Left lung (tissue), 10 donors: ENCODE results near the gene USP12. TPM values are rescaled to one million over a fixed set of nuclear protein-coding genes. Genes with fewer than 3 reads are reported as not detected.

Experiments used
- ATAC-seq: fragments of 200-7000 bp; cut with Tn5 transposase; one replicate; pipeline ENCODE4 v1.9.1; 2020; ENCODE audit warnings: moderate library complexity
- DNase-seq, 4 donors: peaks; one replicate each; pipeline ENCODE4 v3.0.0-alpha.2; 2013 to 2020
- H3K27ac ChIP-seq, 2 donors: fragments of 200-600 bp; sonication (generic) in 1 of 2; one replicate each; pipeline versions ENCODE4 v1.5.0 to v1.8.0; 2020 to 2021
- H3K27me3 ChIP-seq, 2 donors: fragments of 200-600 bp; sonication (generic) in 1 of 2; one replicate each; pipeline versions ENCODE4 v1.5.0 to v1.8.0; 2020 to 2021
- H3K36me3 ChIP-seq, 2 donors: fragments of 200-600 bp; sonication (generic) in 1 of 2; one replicate each; pipeline versions ENCODE4 v1.5.0 to v1.8.0; 2020 to 2021
- H3K4me1 ChIP-seq, 2 donors: fragments of 200-600 bp; one replicate each; pipeline ENCODE4 v1.8.0; 2021
- H3K4me3 ChIP-seq, 2 donors: fragments of 200-600 bp; sonication (generic) in 1 of 2; one replicate each; pipeline versions ENCODE4 v1.5.0 to v1.8.0; 2020 to 2021; ENCODE audit warnings: mild to moderate bottlenecking in 1 of 2
- H3K9me3 ChIP-seq, 2 donors: fragments of 200-600 bp; sonication (generic) in 1 of 2; one replicate each; pipeline versions ENCODE4 v1.5.0 to v1.8.0; 2020 to 2021
- intact Hi-C, 2 donors: fragments of 100-400 bp; cut with DNase I; formaldehyde crosslinking; loops; one replicate each; pipeline versions ENCODE4 v1.11.2 to v1.14.2; 2022
- polyA plus RNA-seq, 6 donors: library from polyadenylated mRNA; unstranded; fragments of 120-200 nt; gene quantifications; one replicate each; pipeline ENCODE4 v1.2.1, GENCODE V29; 2013; ENCODE audit not compliant: insufficient read length in 6 of 6
- total RNA-seq, 2 donors: library from RNA; stranded (reverse); fragmentation: NEBNext Ultra II Directional; extraction: Animal tissue kit (Norgen Biotek cat#: 25700); gene quantifications; one replicate each; pipeline ENCODE4 v1.2.1, GENCODE V29; 2021
- TF ChIP-seq, protein P1 (sequence below), 2 donors: fragments of 200-600 bp; sonication (generic) in 1 of 2; IDR thresholded peaks; one replicate each; pipeline versions ENCODE4 v1.5.0 to v1.8.0; 2021; ENCODE audit warnings: antibody characterized with exemption in 2 of 2
- donor health status: DM: no; HTN: yes; CAD: no.
- donor health status: DM: no; HTN: no; CAD: no.

USP12 gene
- total and polyA plus RNA-seq, 8 donors, result 22.8 to 44.4 (median 38.8) TPM

DNA sequence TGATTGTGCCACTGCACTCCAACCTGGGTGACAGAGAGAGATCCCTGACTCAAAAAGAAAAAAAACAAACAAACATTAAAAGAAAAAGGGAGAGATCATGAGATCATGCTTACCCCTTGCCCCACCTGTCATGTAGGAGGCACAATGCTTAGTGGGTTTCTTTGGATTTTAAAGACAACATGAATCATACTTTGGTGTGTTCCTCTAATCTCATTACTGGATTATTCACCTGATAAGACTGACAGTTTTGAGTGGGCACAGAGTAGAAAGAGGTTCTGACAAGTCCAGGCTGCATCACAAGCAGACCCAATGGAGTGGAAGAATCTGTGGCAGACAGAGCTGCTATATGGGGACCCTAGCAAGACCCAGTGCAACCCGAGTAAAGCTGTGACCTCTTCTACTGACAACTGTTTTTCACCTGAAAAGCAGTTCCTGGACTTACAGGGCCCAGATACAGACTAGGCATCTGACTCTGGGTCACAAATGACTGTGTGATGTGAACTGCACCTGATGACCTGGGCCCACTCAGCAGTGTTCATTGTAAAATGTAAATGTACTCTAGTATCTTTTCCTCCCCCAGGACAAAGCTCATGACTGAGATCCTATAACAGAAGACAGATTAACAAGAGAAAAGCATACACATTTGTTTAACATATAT lies 28.9 kb upstream of the USP12 start:
- DNase-seq (no peak), ATAC-seq (no peak)
- no peaks in the 10 kb centered on the region for H3K4me1 ChIP-seq
- no peak overlapping the region for H3K4me3 ChIP-seq
- TF ChIP-seq, protein P1, sequence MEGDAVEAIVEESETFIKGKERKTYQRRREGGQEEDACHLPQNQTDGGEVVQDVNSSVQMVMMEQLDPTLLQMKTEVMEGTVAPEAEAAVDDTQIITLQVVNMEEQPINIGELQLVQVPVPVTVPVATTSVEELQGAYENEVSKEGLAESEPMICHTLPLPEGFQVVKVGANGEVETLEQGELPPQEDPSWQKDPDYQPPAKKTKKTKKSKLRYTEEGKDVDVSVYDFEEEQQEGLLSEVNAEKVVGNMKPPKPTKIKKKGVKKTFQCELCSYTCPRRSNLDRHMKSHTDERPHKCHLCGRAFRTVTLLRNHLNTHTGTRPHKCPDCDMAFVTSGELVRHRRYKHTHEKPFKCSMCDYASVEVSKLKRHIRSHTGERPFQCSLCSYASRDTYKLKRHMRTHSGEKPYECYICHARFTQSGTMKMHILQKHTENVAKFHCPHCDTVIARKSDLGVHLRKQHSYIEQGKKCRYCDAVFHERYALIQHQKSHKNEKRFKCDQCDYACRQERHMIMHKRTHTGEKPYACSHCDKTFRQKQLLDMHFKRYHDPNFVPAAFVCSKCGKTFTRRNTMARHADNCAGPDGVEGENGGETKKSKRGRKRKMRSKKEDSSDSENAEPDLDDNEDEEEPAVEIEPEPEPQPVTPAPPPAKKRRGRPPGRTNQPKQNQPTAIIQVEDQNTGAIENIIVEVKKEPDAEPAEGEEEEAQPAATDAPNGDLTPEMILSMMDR (IDR thresholded peaks at IDR 0.05), result no peak
- intact Hi-C loops, result no loop called here
- H3K27me3 ChIP-seq, result no peaks in the 10 kb centered on the region
- no peak overlapping the region for H3K27ac ChIP-seq
- no peaks in the 10 kb centered on the region for H3K36me3 ChIP-seq
- no peaks in the 10 kb centered on the region for H3K9me3 ChIP-seq

DNA sequence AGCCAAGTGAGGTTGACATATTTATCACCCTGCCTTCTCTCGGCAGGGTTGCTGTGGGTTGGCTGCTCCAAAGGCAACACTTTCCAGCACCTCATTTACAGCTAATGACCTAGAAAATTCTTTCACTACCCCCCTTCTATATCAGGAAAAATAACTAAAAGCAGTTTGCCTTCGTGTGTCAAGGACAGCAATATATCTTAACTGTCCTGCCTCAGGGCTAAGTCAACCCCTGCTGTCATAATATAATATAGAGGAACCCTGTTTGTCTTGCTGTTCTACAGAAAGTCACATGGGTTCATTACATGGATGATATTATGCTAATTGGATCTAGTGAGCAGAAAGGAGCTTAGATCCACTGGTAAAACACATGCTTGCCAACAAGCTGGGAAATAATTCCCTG lies 28.1 kb upstream of the USP12 start:
- Histone ChIP-seq H3K36me3 (no peaks in the 10 kb centered on the region), H3K27ac (no peak overlapping the region), H3K27me3 (no peaks in the 10 kb centered on the region), H3K4me1 (peaks cover 3 to 5% of the 10 kb centered on the region in 2 donors), H3K4me3 (no peak overlapping the region), H3K9me3 (no peaks in the 10 kb centered on the region)
- intact Hi-C loops, result no loop called here
- DNase-seq (no peak), ATAC-seq (no peak)
- TF ChIP-seq, protein P1 (IDR thresholded peaks at IDR 0.05), result no peak

DNA sequence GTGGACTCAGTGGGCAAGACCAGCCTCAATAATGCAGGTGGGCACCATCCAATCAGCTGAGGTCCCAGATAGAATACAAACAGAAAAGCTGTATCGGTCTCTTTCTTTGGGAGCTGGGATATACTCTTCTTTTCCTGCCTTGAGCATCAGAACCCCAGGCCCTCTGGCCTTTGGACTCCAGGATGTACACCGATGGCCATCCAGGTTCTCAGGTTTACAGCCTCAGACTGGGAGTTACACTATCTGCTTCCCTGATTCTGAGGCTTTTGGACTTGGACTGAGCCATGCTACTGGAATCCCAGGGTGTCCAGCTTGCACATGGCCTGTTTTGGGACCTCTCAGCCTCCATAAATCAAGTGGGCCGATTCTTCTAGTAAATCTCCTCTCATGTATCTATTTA lies 27.6 kb upstream of the USP12 start:
- intact Hi-C loops, result no loop called here
- TF ChIP-seq, protein P1 (IDR thresholded peaks at IDR 0.05), result no peak
- ATAC-seq (no peak), DNase-seq (no peak)
- H3K27ac ChIP-seq, result no peak overlapping the region
- H3K36me3 ChIP-seq, result no peaks in the 10 kb centered on the region
- peaks cover 5 to 7% of the 10 kb centered on the region in 2 donors for H3K4me1 ChIP-seq
- H3K9me3 ChIP-seq, result no peaks in the 10 kb centered on the region
- no peaks in the 10 kb centered on the region for H3K27me3 ChIP-seq
- H3K4me3 ChIP-seq, result no peak overlapping the region

DNA sequence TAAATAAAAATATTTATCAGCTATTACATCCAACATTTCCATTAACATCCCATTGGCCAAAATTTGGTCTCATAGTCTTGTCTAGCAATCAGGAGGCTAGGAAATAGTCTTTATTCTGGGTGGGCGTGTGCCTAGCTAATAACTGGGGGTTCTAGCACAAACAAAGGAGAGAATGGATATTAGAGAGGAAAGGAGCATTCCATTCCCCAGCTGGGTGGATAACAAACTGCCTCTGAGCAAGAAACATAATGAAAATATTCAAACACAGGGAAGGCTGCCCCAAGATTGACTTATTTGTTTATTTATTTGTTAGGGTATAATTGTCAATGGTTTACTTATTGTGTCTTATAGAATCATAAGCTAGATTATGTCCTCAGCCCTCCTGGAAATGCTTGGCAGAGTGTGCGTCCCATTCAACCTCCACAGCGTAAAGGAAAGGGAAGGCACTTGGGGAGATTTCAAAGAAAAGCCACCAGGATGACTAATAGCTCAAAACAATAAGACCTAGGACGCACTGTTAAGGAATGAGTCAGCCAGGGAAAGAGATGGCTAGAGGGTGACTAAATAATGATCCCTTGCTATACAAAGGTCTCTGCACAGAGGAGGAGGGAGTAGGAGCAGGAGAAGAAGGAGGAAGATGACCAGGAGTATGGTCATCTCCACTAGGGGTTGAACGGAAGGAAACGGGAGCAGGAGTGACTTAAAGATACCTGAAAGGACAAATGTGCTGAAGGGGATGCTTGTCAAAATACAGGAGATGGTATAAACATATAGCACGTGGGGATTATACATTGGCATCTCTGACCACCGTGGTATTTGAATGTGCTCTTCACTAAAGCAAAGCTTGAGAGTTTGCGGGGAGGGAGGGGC lies 23.5 kb upstream of the USP12 start:
- TF ChIP-seq, protein P1 (IDR thresholded peaks at IDR 0.05), result no peak
- Histone ChIP-seq H3K9me3 (no peaks in the 10 kb centered on the region), H3K27me3 (no peaks in the 10 kb centered on the region), H3K4me3 (no peak overlapping the region), H3K36me3 (no peaks in the 10 kb centered on the region), H3K27ac (peak overlapping the region in 1 of 2 donors; percentile 45), H3K4me1 (peaks cover 5 to 7% of the 10 kb centered on the region in 2 donors)
- intact Hi-C loops, result no loop called here
- no peak for DNase-seq
- peak; percentile 90 for ATAC-seq

DNA sequence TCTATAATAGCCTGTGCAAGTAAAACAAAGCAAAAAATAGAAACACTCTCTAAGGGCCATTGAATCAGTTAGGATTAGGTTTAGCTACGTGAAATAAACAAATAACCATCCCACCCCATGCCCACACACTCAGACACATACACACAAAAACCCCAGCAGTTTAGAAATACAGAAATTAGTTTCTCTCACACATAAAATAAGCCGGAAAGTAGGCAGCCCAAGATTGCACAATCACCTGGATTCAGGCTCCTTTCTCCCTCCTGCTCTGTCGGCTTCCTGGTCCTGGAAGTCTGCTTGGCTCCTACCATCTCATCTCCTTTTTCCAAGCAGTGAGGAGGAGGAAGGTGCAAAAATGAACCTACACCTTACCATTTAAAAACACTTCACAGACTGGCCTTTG lies 22.6 kb upstream of the USP12 start:
- Histone ChIP-seq H3K9me3 (no peaks in the 10 kb centered on the region), H3K27me3 (no peaks in the 10 kb centered on the region), H3K4me3 (no peak overlapping the region), H3K27ac (no peak overlapping the region), H3K36me3 (no peaks in the 10 kb centered on the region), H3K4me1 (peaks cover 5 to 7% of the 10 kb centered on the region in 2 donors)
- TF ChIP-seq, protein P1 (IDR thresholded peaks at IDR 0.05), result no peak
- no peak for DNase-seq
- peak; percentile 63 for ATAC-seq
- intact Hi-C loops, result no loop called here
